GM21381 (cell line): ENCODE measurements around the gene BAIAP2L2.
"Not testable (repeated sequence)": the region's sequence is repeated elsewhere in the genome, so short reads cannot be mapped to it uniquely, and the experiment has no call there.

Source experiments
- ATAC-seq: cut with Tn5 transposase; IDR thresholded peaks from one replicate; pipeline ENCODE4 v1.9.1; 2021; ENCODE audit warnings: mild to moderate bottlenecking, moderate library complexity; ENCODE audit not compliant: unreplicated experiment

Gene BAIAP2L2

DNA sequence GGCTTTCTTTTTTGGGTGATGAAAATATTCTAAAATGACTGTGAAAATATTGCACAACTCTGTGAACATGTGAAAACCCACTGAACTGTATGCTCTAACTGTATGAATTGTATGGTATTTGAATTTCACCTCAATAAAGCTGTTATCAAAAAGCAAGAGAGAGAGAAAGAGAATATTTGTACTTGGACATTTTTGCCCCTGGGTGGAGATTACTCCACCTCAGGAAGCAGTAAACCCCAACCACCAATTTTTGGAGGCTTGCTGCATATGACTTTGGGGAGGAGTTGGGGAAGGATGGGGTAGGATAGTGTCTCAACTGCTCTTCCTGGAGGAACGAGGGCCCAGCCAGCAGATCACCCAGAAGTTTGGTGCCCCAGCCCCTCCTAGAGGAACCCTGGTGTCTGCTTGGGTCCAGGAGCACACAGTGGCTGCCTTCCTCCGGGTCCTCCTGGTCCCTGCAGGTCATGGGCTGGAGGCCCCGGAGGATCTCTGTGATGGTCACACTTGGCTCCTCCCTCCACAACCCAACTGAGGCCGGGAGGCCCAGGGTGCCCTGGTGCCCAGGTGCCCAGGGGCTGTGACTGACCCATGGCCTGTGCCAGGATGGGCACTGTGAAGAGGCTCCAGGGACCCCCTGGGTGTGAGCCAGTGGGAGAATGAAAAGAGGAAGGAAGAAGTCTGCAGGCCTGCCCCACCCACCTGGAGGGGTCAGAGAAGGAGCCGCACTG lies 68.6 kb downstream of the BAIAP2L2 start:
- no peak for ATAC-seq

DNA sequence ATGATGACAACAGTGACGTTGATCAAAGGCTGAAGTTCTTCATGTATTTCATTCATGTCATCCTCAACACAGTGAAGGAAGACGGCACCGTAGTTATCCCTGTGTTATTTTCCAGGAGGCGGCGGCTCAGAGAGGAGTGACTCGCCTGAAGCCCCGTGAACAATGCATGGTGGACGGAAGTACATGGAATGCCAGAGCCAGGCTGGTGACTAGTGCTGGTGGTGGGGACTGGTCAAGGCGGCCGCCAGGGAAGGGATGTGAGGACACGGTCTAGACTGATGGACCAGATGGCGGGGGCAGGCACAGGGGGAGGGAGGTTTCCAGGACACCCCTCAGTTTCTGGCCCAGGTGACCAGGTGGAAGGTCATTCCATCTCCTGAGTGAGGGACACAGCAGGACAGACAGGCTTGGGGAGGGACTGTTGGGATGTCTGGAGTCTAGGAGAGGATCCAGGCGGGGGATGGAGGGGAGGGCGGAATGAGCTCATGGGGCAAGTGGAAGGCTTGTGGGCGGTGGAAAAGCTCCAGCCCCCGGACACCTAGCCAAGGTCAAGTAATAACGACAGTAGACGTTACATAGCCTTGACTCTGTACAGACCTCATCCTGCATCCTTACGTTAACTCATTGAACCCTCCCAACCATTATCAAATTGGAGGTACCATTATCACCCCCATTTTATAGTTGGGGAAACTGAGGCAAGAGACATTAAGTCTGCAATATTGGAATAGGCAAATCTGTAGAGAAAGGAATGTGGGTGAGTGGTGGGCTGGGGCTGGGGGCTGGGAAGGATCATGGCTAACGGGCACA lies 69.3 kb downstream of the BAIAP2L2 start:
- ATAC-seq = no peak

DNA sequence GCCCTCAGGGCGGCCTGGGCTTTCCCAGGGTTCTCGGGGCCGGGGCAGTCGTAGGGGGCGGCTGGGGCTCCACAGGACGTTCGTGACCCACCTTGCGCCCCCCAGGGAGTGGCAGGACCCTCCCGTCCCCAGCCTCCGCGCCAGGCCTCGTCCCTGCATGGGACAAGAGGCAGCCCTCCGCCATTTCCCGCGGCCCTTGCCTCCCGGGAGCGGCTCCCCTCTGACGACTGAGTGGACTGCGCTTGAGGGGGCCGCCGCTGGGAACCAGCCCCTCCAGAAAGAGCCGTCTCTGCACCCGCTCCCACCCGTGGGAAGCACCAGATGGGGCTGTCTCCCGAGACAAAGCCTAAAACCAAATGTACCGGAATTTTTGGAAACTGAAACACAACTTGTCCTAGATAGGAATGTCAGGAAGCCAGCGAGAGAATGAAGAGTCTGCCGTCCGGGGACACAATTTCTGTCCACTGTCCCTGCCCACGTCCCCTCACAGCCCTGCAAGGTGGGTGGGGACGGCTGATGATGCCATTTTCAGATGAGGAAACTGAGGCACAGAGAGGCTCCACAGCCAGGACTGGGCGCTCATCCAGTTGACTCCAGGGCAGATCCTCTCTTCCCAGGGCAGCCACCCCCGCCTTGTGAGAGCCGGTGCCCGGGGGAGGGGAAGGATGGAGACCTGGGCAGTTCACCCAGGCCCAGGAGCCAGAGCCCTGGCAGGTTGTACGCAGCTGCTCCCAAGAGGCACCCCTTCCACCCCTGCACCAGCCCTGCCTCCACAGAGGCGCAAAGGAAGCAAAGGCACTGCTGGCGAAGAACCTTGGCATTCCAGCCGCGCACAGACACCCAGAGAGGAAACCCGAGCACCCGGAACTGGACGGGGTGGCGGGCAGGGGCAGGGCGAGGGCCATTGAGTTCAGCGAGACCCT lies 71.3 kb downstream of the BAIAP2L2 start:
- no peak for ATAC-seq

GRCh38 chr22:38038426-38038825 lies 72.1 kb downstream of the BAIAP2L2 start:
- ATAC-seq = no peak

DNA sequence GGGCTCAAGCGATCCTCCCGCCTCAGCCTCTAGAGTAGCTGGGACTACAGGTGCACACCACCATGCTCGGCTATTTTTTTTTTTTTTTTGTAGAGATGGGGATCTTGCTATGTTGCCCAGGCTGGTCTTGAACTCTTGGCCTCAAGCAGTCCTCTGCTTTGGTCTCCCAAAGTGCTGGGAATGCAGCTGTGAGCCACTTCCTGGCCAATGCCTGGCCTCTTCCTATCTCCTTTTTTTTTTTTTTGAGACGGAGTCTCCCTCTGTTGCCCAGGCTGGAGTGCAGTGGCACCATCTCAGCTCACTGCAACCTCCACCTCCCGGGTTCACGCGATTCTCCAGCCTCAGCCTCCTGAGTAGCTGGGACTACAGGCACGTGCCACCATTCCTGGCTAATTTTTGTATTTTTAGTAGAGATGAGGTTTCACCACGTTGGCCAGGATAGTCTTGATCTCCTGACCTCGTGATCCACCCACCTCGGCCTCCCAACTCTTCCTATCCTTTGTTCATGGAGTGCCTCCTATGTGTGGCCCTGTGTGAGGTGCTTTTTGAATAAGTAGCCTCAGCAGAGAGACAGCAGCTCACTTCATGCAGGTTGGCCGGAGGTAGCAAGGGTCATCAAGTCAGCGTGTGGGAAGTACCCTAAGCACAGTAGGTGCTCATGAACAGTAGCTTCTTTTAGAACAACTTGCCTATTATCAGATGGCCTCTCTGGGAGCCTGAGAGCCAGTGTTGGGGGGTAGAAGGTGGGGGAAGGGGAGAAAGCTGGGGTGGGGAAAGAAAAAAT lies 72.9 kb downstream of the BAIAP2L2 start:
- not testable (repeated sequence) for ATAC-seq

DNA sequence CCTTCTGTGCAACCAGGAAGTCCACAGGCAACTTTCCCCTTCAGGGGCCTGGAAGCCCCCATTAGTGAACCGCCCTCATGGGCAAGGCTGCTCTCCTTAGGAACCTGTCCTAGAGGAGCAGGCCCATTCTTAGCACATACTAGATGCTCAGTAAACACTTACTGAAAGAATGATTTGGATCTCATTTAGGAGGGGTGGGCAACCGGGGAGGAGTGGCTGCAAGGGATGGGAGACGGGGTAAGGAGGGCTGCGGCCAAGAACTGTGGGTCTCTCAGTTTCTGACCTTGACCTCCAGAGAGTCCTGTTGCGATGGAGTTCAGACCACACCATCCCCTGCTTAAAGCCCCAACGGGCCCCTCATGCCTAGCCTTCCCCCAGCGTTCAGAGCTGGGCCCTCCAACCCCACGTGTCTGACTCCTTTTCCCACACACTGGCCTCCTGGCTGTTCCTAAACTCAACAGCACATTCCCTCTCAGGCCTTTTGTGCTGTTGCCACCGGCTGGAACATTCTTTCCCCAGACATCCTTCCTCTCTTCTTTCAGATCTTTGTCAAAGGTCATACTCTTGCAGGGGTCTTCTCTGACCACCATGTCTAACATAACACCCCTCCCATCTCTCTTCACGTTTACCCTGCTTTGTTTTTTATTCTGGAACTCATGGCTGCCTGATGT lies 74.0 kb downstream of the BAIAP2L2 start:
- no peak for ATAC-seq

DNA sequence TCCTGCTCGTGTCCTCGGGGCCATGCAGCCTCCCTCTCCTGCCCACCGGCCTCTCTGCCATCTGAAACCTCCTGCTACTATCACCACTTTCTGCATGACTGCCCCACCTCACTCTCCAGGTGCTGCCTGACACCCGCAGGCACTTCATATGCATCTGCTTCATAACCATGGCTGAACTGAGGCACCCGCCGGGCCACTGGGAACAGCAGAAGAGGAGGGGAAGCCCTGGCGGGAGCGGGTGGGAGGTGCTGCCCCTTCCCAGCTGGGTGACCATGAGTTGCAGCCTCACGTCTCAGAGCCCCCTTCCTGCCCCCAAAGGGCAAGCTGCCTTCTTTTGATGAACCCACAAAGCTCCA lies 75.0 kb downstream of the BAIAP2L2 start:
- no peak for ATAC-seq
